Activated CD8-positive, alpha-beta memory T cell treated with anti-CD3 and anti-CD28 coated beads, Interleukin-2, amount 50 U/mL, for 48 hours (primary cell): Measurements from ENCODE around the gene MAN2A2.
"Not testable (repeated sequence)": the region's sequence is repeated elsewhere in the genome, so short reads cannot be mapped to it uniquely, and the experiment has no call there.

Experiments
- DNase-seq: peaks from one replicate; pipeline ENCODE4 v3.0.0-alpha.2; 2020

MAN2A2 gene

DNA sequence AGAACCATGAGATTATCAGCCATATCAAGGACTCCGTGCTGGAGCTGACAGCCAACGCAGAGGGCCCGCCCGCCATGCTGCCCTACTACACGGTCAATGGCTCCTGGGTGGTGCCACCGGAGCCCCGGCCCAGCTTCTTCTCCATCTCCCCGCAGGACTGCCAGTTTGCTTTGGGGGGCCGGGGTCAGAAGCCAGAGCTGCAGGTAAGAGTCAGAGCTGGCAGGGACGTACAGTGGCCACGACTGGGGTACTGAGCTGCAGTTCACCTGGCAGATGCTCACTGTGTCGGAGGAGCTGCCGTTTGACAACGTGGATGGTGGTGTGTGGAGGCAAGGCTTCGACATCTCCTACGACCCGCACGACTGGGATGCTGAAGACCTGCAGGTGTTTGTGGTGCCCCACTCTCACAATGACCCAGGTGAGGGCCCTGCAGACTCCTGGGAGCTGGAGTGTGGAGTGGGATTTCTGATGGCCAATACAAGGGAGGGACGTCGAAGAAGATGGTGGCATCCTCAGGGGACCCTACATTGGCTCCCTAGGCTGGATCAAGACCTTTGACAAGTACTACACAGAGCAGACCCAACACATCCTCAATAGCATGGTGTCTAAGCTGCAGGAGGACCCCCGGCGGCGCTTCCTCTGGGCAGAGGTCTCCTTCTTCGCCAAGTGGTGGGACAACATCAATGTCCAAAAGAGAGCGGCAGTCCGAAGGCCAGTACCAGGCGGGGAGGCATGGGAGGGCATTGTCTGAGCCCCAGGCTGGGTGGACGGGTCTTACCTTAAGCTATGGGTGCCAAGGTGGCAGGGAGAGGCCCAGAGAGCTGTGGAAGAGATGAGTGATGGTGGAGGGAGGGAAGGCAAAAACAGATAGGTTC is 2.4 kb downstream of the MAN2A2 start:
- no peak for DNase-seq

DNA sequence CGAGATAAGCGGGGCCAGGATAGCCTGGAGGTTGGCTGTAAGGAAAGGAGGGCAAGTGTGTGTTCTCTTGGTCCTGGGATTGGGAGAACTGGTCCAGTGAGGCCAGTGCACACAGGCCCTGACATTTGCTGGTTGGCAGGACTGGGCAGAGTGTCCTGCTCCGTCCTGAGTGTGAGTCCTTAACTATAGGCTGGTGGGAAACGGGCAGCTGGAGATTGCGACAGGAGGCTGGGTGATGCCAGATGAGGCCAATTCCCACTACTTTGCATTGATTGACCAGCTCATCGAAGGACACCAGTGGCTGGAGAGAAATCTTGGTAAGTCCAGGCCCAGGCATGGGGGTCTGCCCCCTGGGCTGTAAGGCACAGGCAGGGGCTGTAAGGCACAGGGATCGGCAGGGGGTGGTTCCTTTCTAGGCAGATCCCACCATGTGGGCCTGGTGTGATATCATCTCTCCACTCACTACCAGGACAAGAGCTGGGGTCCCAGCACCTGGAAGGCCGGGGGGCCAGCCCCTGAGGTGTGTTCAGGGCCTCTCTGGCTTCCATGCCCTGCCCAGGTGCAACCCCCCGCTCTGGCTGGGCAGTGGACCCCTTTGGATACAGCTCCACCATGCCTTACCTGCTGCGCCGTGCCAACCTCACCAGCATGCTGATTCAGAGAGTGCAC is 3.2 kb downstream of the MAN2A2 start:
- no peak for DNase-seq

DNA sequence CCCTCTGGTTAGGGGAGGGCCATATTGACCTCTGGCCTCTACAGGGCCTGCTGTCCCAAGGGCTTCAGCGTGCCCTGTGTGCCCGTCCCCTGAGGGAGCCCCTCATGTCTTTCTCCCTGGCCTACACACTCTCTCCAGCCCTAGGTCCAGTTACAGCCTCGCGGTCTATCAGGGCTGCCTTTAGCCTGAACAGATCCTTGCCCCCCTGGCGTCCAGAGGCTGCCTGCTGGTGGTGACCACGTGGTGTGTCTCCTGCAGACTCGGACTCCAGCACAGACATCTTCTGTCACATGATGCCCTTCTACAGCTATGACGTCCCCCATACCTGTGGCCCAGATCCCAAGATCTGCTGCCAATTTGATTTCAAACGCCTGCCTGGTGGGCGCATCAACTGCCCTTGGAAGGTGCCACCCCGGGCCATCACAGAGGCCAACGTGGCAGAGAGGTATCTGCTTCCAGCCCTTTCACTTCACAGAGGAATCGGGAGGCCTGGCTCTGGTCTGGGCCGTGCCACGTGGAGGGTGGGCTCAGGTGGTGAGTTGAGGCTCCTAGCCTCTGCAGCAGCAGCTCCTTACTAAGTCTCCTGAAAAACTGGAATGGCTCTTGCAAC is 4.1 kb downstream of the MAN2A2 start:
- DNase-seq = no peak

DNA sequence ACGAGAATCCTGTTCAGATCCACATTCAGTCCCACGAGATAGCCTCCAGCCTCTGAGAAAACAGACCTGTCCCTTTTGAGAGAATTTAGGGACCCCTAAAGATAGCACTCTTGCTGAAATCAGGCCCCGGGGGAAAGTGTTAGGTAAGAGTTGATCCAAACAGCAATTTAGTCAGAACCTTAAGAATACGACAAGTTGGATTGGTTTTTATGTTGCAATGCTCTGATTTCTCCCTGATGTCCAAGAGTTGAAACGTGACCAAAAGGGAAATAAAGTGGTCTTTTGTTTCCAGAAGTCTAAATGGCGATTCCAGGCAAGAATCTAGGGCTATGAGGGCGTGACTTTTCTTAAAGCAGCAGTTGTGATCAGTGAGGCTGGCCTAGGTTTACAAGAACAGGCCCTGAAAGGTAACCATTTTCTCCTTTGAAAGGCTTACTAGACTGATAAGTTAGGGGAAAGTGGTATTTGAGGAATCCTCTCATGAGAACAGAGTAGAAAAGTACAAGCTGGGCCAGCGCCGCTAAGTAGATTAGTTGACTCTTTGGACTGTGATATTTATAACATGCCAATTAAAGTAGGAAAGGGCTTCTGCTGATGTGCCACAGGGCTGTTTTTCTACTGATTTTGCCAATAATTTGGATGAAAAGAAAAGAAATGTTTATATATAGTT is 4.9 kb downstream of the MAN2A2 start:
- no peak for DNase-seq

DNA sequence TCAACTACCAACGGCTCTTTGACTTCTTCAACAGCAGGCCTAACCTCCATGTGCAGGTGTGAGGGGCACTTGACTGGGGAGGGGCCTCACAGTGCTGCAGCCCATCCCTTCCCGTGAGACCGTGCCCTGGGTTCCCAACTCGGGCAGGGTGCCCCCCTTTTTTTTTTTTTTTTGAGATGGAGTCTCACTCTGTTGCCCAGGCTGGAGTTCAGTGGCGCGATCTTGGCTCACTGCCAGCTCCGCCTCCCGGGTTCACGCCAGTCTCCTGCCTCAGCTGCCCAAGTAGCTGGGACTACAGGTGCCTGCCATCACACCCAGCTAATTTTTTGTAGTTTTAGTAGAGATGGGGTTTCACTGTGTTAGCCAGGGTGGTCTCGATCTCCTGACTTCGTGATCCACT is 6.3 kb downstream of the MAN2A2 start:
- not testable (repeated sequence) for DNase-seq

DNA sequence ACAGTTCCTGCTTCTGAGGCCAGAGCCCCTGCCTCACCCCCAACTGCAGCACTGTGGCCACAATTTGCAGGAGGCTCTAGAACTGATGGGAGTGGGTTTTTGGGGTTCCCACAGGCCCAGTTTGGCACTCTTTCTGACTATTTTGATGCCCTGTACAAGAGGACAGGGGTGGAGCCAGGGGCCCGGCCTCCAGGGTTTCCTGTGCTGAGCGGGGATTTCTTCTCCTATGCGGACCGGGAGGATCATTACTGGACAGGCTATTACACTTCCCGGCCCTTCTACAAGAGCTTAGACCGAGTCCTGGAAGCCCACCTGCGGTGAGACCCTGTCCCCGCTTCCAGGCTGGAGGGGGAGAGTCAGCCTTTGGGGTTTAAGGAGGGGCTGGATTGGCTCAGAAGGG is 6.9 kb downstream of the MAN2A2 start:
- no peak for DNase-seq

DNA sequence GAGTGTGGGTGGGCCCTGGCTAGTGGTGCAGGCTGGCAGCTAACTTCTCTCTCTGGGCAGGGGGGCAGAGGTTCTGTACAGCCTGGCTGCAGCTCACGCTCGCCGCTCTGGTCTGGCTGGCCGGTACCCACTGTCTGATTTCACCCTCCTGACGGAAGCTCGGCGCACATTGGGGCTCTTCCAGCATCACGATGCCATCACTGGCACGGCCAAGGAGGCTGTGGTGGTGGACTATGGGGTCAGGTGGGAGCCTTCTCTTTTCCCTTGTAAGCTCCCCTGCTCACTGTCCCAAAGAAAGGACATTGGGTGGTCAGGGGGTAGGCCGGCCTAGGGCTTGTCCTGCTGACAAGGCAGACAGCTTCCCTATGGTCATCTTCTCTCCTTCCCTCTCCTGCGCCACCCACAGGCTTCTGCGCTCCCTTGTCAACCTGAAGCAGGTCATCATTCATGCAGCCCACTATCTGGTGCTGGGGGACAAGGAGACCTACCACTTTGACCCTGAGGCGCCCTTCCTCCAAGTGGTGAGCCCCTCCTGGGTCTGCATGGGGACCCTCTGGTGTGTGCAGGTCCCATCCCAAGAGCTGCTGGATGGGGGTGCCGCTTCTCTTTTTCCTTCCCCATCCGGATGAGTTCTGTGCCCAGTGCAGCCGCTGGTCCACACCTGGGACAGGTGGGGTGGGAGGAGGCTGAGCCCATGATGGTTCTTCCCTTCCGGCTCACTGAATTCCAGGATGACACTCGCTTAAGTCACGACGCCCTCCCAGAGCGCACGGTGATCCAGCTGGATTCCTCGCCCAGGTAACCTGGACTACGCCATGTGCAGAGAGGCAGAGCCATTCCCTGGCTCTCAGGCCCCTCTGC is 7.6 kb downstream of the MAN2A2 start:
- DNase-seq = no peak

DNA sequence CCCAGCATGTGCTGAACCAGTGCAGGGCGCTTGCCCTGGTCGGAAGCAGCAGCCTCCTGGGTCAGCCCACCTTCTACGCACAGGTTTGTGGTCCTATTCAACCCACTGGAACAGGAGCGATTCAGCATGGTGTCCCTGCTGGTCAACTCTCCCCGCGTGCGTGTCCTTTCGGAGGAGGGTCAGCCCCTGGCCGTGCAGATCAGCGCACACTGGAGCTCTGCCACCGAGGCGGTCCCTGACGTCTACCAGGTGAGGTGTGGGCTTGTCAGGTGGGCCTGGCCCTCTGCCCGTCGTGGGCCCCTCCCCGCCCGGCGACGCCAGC is 8.2 kb downstream of the MAN2A2 start:
- DNase-seq = no peak

DNA sequence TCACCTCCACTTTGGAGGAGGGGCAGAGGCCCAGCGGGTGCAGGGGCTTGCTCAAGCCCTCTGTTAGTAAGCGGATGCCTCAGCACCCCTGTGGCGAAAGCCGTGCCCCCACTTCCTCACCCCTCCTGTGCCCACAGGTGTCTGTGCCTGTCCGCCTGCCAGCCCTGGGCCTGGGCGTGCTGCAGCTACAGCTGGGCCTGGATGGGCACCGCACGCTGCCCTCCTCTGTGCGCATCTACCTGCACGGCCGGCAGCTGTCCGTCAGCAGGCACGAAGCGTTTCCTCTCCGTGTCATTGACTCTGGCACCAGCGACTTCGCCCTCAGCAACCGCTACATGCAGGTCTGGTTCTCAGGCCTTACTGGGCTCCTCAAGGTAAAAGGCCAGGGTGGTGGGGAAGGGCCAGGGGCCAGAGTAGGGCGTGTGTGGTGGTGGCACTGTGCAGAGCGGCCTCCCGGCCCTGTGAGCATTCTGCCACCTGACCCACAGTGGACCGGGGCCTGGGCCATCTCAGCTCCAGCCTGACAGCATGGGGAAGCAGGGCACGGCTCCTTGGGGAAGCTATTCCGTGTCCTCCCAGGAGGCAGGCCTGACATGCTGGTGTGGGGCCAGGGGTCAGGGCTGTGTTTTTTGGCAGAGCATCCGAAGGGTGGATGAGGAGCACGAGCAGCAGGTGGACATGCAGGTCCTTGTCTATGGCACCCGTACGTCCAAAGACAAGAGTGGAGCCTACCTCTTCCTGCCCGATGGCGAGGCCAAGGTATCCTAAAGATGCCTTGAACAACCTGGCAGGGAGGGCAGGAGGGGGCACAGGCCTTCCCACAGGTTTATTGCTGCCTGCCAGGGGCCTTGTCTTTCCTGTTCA is 9.0 kb downstream of the MAN2A2 start:
- DNase-seq = no peak

DNA sequence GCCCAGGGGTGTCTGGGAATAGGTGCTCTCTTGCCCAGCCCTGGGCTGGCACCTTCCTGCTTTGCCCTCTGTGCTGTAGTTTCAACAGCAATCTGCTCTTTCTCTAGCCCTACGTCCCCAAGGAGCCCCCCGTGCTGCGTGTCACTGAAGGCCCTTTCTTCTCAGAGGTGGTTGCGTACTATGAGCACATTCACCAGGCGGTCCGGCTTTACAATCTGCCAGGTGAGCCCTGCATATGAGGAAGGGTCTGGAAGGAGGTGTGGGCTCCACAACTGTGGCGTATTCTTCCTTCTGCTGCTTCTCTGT is 9.6 kb downstream of the MAN2A2 start:
- DNase-seq = no peak

DNA sequence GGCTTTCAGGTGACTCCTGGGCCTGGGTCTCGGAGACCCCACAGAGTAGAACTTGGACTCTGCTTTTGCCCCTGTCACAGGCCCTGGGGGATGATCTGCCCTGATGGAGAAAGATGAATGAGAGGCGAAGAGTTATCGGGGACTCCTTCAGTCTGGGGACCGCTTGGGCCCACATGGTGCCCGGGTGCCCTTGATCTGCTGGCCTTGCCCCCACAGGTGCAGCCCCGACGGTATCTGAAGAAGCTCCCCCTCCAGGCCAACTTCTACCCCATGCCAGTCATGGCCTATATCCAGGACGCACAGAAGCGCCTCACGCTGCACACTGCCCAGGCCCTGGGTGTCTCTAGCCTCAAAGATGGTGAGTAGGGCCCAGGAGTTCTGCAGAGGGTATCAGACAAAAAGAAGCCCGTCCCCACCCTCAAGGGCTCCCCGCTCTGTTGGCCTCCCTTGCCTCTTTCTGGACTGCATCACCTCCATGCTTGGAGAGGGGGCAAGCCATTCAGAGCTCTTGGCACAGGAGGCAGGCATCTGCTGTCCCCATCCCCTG is 10.4 kb downstream of the MAN2A2 start:
- DNase-seq = no peak

DNA sequence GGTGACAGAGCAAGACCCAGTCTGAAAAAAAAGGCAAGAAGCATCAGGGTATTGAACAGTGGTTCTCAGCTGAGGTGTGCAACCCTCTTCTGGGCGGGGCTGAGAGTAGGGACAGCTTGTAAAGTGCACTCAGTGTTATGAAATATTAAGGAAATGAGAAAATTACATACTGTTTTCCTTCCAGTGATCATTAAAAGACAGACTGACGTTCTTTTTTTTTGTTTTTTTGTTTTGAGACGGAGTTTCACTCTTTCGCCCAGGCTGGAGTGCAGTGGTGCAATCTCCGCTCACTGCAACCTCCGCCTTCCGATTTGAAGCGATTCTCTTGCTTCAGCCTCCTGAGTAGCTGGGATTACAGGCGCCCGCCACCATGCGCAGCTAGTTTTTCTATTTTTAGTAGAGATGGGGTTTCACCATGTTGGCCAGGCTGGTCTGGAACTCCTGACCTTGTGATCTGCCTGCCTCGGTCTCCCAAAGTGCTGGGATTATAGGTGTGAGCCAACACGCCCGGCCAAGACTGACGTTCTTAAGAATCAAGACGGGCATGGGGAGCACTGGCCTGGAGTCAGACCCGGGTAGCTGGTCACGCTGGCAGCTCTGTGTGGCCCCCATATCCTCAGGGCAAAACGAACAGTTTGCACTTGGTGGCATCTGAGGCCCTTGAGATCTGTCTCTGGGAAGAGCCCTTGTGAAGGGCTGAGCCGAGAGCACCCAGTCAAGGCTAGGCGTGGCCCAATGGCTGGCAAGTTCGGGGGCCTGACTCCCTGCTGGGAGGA is 11.4 kb downstream of the MAN2A2 start:
- no peak for DNase-seq

DNA sequence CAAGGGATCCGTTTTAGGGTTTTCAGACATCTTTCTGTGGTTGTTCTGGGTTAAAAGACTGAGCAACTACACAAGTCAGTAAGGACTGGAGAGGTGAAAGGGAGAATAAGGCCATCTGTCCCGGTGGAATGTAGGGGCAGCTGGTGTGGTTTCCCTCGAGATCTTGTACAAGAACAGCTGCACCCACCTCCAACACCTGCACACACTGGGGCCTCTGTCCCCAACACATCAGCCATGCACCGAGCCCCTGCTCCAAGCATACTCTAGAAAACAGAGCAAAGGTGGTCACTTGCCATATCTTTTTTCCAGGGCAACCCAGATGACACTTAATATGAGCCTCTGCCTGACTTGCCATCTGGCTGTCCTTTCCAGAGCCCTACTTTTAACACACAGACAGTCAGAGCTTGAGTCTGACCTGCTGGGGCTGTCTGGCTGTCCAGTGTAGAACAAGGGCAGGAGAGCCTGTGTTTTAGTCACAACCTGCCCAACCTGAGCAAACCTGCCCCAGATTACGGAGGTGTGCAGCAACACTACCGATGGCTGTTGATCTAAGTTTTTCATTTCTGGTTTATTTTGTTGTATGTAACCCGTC is 12.2 kb downstream of the MAN2A2 start:
- no peak for DNase-seq

DNA sequence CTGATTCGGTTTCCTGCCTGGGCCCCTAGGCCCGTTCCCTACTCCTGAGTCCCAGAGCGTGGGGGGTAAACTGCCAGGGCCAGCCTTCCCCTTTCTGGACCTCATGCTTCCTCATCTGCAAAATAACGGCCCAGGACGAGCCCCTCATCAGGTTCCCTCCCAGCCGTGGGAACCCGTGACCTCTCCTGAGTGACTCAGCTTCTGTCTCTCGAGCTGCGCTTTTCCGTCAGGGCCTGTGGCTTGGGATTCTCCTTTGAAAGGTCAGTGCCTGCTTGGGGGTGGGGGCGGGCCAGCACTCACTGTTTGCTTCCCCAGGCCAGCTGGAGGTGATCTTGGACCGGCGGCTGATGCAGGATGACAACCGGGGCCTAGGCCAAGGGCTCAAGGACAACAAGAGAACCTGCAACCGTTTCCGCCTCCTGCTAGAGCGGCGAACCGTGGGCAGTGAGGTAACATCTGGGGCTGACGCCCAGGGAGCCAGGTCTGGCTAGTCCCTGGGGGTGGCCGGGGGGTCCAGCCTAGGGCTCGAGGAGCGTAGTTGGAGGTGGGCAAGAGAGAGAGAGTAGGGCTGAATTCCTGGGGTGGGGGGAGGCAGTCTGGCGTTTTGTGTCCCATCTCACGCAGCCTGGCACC is 12.8 kb downstream of the MAN2A2 start:
- no peak for DNase-seq

DNA sequence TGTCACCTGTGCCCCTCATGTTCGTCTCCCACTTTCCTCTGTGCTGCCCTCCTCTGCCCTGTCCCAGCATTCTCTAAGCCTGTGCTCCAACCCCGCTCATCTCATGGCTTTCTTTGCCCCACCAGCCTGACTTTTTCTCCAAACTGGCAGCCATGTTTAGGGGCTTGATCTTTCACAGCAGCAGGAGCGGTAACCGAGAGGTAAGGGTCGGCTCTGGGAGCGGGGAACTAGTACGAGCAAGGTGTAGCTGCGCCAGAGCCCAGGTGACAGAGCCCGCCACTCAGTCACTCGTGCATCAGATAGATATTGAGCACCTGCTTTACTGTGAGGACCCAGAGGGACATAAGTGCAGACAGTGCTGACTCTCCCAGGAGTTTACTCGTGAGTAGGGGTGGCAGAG is 13.4 kb downstream of the MAN2A2 start:
- DNase-seq = no peak

DNA sequence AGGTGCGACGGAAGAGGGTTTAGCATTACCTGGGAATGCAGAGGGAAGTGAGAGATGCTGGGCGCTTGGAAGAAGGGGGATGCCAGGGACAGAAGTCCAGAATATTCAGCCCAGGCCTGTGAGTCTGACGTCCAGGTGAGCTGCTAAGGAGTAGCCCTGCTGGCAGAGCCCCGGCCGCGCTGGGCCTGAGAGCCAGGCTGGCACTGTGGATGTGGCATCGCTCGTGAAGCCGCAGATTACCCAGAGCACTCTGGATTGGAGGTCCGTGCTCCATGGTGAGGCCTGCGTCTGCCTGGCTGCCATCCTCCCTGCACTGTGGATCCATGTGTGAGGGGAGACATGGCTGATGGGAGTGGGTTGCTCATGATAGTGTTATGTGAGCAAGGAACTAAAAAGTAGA is 14.5 kb downstream of the MAN2A2 start:
- DNase-seq = no peak

DNA sequence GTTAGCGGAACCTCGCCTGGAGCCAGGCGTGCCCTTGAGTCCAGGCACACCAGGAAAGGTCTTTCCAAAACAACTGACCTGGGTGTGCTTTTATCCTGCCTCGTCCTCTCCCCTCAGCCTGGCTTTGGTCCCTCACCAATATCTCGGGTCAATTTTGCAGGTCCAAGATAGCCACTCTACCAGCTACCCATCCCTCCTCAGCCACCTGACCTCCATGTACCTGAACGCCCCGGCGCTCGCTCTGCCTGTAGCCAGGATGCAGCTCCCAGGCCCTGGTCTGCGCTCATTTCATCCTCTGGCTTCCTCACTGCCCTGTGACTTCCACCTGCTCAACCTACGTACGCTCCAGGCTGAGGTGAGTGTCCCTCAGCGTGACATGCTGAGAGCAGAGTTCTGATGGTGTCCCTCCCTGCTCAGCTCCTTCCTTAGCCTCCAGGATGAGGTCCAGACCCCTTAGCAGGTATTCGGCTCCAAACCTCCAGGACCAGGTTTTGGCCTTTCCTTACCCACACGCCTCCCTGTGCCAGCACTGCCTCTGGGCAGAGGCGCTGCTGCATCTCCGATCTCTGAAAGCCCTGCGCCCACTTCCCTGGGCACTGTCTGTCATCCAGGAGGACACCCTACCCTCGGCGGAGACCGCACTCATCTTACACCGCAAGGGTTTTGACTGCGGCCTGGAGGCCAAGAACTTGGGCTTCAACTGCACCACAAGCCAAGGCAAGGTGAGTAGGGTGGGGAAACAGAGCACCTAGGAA is 15.1 kb downstream of the MAN2A2 start:
- DNase-seq = no peak

DNA sequence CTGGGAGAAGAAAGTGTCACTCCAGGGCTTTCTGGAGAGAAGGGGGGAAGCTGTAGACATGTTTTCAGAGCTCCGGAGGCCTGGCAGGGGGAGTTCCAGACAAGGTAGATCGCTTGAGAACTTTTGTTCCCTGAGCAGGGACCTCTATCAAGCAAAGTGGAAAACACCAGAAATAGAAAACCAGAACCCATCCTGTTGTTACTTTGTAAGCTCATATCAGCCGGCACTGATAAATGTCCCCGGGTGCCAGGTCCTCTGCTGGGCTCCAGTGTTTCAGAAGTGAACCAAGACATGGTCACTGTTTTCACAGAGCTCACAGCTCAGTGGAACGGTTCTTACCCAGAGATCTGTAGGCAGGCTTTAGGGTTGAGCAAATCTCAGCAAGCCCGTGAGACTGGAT is 15.7 kb downstream of the MAN2A2 start:
- DNase-seq = no peak

DNA sequence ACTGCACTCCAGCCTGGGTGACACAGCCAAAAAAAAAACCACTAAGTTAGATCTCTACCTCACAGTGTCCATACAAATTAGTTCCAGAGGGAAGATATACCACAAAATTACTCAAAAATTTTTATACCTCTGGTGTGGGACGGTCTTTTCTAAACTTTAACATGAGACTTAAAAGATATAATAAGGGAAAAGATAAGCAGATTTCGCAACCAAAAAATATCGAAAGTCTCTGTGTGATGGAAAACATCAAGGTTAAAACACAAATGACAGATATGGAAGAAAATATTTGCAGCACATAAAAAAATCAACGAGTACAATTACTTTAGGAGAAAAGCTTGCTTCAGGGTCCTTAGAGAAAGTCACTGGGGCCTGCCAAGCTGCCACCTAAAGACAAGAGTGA is 18.8 kb downstream of the MAN2A2 start:
- DNase-seq = no peak
